Measurements from ENCODE around the gene LGALS8. TPM values are rescaled to one million over a fixed set of nuclear protein-coding genes. Genes with fewer than 3 reads are reported as not detected.
"Not testable (repeated sequence)": the region's sequence is repeated elsewhere in the genome, so short reads cannot be mapped to it uniquely, and the experiment has no call there.

The LGALS8 gene
- total and polyA plus RNA-seq, 11 donors = 45.3 to 114 (median 91.4) TPM

GRCh38 chr1:236484310-236484971 is 39.3 kb upstream of the LGALS8 start:
- H3K4me1 ChIP-seq = no peaks in the 10 kb centered on the region
- no peaks in the 10 kb centered on the region for H3K9me3 ChIP-seq
- no peak overlapping the region for H3K27ac ChIP-seq
- intact Hi-C loops (cut with DNase I) = no loop called here
- ATAC-seq (no peak), DNase-seq (no peak)
- H3K27me3 ChIP-seq = no peaks in the 10 kb centered on the region
- WGBS, 4 donors = 81 to 92% (median 85%) methylated on average over 12 to 14 of the region's 14 CpGs
- H3K4me3 ChIP-seq = no peak overlapping the region
- no peaks in the 10 kb centered on the region for H3K36me3 ChIP-seq
- TF ChIP-seq POLR2A (IDR thresholded peaks at IDR 0.05) (no peak), CTCF (IDR thresholded peaks at IDR 0.05) (no peak)

- H3K9me3 ChIP-seq = no peaks in the 10 kb centered on the region
- H3K27ac ChIP-seq = no peak overlapping the region
- DNase-seq = no peak
- intact Hi-C loops (cut with DNase I) = loop anchor here in 2 of 10 donors (5.0 kb wide), 1 partner anchor 374 kb away; no protein-coding TSS in a partner anchor
- TF ChIP-seq CTCF (IDR thresholded peaks at IDR 0.05) = no peak
- TF ChIP-seq POLR2A (IDR thresholded peaks at IDR 0.05) = no peak
- no peak for ATAC-seq
- H3K27me3 ChIP-seq = no peaks in the 10 kb centered on the region
- 74 to 83% (median 78%) methylated on average over 4 of the region's 4 CpGs for WGBS, 4 donors
- H3K4me3 ChIP-seq = no peak overlapping the region
- peaks cover 0 to 15% (median 2%) of the 10 kb centered on the region in 12 donors for H3K4me1 ChIP-seq
- H3K36me3 ChIP-seq = no peaks in the 10 kb centered on the region
These were observed 37.3 kb upstream of the LGALS8 start for GRCh38 chr1:236486356-236487002.

DNA sequence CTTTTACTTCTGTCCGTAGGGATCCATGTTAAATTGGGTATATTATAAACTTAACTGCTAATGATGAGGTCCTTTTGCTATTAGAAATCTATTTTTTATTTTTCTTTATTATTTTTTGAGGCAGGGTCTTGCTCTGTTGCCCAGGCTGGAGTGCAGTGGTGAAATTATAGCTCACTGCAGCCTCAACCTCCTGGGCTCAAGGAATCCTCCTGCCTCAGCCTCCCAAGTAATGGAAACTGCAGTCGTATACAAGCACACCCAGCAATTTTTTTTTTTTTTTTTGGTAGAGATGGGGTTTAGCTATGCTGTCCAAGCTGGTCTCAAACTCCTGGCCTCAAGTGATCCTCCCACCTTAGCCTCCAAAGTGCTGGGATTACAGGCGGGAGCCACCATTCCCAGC is 34.6 kb upstream of the LGALS8 start:
- DNase-seq, H3K36me3 ChIP-seq, H3K4me3 ChIP-seq, H3K27me3 ChIP-seq, ATAC-seq, H3K9me3 ChIP-seq, H3K27ac ChIP-seq: not testable (repeated sequence)
- intact Hi-C loops (cut with DNase I) = loop anchor here in 4 of 10 donors (1.0 to 5.0 kb wide), 3 partner anchors 377 to 380 kb away; no protein-coding TSS in a partner anchor
- H3K4me1 ChIP-seq = peaks cover 0 to 15% (median 2%) of the 10 kb centered on the region in 12 donors
- 87 to 94% (median 91%) methylated on average over 3 of the region's 3 CpGs for WGBS, 4 donors

- peaks cover 0 to 16% (median 2%) of the 10 kb centered on the region in 12 donors for H3K4me1 ChIP-seq
- intact Hi-C loops (cut with DNase I) = loop anchor here (1.0 to 5.0 kb wide), 5 partner anchors 378 to 383 kb away; no protein-coding TSS in a partner anchor
- peak in 3 of 4 donors; percentile 57 to 77 (median 61) for ATAC-seq
- no peaks in the 10 kb centered on the region for H3K36me3 ChIP-seq
- H3K9me3 ChIP-seq = no peaks in the 10 kb centered on the region
- H3K27me3 ChIP-seq = no peaks in the 10 kb centered on the region
- peak in 1 of 5 donors; percentile 21 for DNase-seq
- peak overlapping the region in 1 of 12 donors; percentile 42 for H3K27ac ChIP-seq
- H3K4me3 ChIP-seq = peak overlapping the region in 1 of 12 donors; percentile 31
- TF ChIP-seq CTCF (IDR thresholded peaks at IDR 0.05) = peak; percentile 43 to 71 (median 63)
- no peak for TF ChIP-seq POLR2A (IDR thresholded peaks at IDR 0.05)
- WGBS, 4 donors = 32 to 51% (median 42%) methylated on average over 11 of the region's 11 CpGs
These were observed 33.9 kb upstream of the LGALS8 start for GRCh38 chr1:236489710-236490377.
